GM20000 (cell line): Measurements from ENCODE around the gene IMMT.
"Not testable (repeated sequence)": the region's sequence is repeated elsewhere in the genome, so short reads cannot be mapped to it uniquely, and the experiment has no call there.

Experiments used
- DNase-seq: peaks from one replicate; pipeline ENCODE4 v3.0.0; 2012; ENCODE audit warnings: low spot score
- CTCF ChIP-seq: IDR thresholded peaks from 2 replicates; pipeline ENCODE4 v1.5.1; 2012; ENCODE audit warnings: mild to moderate bottlenecking, control low read depth; ENCODE audit errors: extremely low read depth, missing control alignments

Gene IMMT

GRCh38 chr2:86211033-86211795 is 16.0 kb upstream of the IMMT start:
- DNase-seq = no peak
- no peak for TF ChIP-seq CTCF

DNA sequence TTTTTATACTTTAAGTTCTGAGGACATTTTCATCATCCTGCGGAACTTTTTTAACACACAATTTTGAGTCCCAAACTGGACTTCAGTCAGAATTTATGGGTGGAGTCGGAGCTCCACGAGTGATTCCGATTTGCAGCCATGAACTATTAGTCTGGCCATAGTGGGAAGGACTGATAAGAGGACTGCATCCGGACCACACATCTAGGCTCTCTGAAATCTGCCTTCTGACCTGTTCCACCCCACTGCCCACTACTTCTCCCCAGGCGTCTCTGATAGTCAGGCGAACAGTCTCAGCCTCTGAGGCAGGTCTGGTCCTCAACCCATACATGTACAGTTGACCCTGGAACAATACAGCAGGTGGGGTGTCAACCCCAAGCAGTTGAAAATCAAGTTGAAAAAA is 9.2 kb upstream of the IMMT start:
- no peak for DNase-seq

DNA sequence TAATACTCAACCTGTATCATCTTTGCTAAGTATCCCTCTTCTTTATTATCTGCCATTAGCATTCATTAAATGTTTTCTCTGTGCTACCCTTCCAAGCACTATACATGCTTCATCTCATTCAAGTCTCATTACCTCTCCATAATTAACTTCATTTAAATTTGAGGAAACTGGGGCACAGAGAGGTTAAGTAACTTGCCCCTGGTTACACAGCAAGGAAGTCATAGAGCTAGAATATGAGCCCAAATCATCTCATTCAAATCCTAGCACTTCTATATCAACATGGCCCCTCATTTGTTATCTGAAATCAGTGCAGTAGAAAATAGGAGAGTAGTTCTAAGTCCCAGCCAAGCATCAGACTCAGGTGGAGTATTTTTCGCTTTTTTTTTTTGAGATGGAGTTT is 8.4 kb upstream of the IMMT start:
- no peak for TF ChIP-seq CTCF
- DNase-seq = no peak

More for the DNA sequence above, 9.2 kb upstream of the IMMT start:
- TF ChIP-seq CTCF = no peak

DNA sequence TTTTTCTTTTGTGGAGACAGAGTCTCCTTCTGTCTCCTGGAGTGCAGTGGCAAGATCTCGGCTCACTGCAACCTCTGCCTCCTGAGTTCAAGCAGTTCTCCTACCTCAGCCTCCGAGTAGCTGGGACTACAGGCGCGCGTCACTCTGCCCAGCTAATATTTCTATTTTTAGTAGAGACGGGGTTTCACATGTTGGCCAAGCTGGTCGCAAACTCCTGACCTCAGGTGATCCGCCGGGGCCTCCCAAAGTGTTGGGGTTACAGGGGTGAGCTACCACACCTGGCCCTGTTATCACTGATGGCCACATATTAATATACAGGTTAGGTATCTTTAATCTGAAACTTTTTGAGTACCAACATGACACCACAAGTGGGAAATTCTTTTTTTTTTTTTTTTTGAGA is 7.4 kb upstream of the IMMT start:
- no peak for DNase-seq
- TF ChIP-seq CTCF = no peak

- DNase-seq = no peak
- no peak for TF ChIP-seq CTCF
These were observed 7.1 kb upstream of the IMMT start for GRCh38 chr2:86202336-86202692.

- no peak for TF ChIP-seq CTCF
- no peak for DNase-seq
These were observed 6.5 kb upstream of the IMMT start for GRCh38 chr2:86201671-86202335.

GRCh38 chr2:86200564-86200963 is 5.3 kb upstream of the IMMT start:
- not testable (repeated sequence) for DNase-seq

- TF ChIP-seq CTCF = no peak
- DNase-seq = no peak
These were observed 4.5 kb upstream of the IMMT start for GRCh38 chr2:86199834-86200177.
